Measurements from ENCODE around the gene LRRC30. TPM values are rescaled to one million over a fixed set of nuclear protein-coding genes. Genes with fewer than 3 reads are reported as not detected.

LRRC30 gene
- total and polyA plus RNA-seq, 2 of the 13 experiments (the other 11 are each of a cell fraction or from before 2014, with no cell fraction given), result not detected

DNA sequence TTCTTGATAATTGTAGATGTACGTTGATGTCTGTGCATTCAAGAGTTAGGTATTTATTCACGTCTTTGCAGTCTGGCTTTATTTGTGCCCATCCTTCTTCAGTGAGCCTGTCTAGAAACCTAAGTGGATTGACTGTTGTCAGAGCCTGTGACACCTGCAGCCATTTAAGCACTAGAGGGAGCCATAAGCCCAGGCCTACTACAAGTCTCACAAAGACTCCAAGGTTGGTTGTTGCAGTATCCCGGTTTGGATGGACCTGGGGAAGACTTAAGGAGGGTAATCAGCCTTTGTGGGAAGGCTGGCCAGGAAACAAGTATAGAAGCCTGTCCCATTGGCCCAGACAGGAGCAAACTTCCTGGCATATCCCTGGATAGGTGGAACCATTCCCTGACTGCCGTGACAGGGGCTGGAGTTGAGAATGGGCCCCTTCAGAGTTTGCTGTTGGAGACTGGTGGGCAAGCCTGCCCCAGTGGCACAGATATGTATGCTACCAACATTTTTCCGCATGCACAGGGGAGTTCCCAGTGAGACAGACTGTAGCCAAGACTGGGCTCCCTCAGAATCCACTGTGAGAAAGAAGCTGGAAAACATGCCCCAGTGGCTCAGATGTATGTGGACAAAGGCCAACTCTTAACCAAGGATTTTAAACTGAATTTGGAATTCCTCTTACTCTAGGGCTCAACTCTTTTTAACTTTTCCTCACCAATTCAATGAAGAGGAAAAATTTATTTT, 9.3 kb upstream of the LRRC30 start:
- 6% methylated on average over 5 of the region's 5 CpGs for WGBS (ENCODE audit: low lambda C conversion rate)
- H3K9ac ChIP-seq (ENCODE audit: insufficient read depth, low read depth, low read length), result no peak overlapping the region
- H3K36me3 ChIP-seq (replicated peaks in 1 of 2; ENCODE audit: control insufficient read depth in 1 of 2, insufficient read depth in 2 of 2, low read length in 2 of 2), result no peaks in the 10 kb centered on the region
- FAIRE-seq (peak; percentile 84), ATAC-seq (peak; percentile 95), DNase-seq (ENCODE audit: low spot score) (peak; percentile 59)
- no peak overlapping the region for H3K4me3 ChIP-seq (replicated peaks in 1 of 3; ENCODE audit: insufficient read depth in 1 of 3, low read depth in 2 of 3, low read length in 3 of 3)
- H3K4me2 ChIP-seq (ENCODE audit: low read depth, low read length), result no peak overlapping the region
- H3K27ac ChIP-seq (ENCODE audit: extremely low read length, insufficient read depth, low read length), result no peak overlapping the region
- no peak for TF ChIP-seq NR2F2 (IDR thresholded peaks at IDR 0.05; ENCODE audit: borderline replicate concordance, low read depth)
- 0 out of 2 replicates have a peak, but pooled peaks have one; percentile 31 for TF ChIP-seq ZNF550 (CRISPR knock-in tag; IDR thresholded peaks at IDR 0.05; ENCODE audit: borderline replicate concordance)
- TF ChIP-seq, protein P1, sequence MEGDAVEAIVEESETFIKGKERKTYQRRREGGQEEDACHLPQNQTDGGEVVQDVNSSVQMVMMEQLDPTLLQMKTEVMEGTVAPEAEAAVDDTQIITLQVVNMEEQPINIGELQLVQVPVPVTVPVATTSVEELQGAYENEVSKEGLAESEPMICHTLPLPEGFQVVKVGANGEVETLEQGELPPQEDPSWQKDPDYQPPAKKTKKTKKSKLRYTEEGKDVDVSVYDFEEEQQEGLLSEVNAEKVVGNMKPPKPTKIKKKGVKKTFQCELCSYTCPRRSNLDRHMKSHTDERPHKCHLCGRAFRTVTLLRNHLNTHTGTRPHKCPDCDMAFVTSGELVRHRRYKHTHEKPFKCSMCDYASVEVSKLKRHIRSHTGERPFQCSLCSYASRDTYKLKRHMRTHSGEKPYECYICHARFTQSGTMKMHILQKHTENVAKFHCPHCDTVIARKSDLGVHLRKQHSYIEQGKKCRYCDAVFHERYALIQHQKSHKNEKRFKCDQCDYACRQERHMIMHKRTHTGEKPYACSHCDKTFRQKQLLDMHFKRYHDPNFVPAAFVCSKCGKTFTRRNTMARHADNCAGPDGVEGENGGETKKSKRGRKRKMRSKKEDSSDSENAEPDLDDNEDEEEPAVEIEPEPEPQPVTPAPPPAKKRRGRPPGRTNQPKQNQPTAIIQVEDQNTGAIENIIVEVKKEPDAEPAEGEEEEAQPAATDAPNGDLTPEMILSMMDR (CRISPR knock-in tag; IDR thresholded peaks at IDR 0.05), result peak; percentile 85
- TF ChIP-seq MZF1 (CRISPR knock-in tag; IDR thresholded peaks at IDR 0.05; ENCODE audit: borderline replicate concordance), result no peak
- TF ChIP-seq RAD21 (CRISPR knock-in tag; IDR thresholded peaks at IDR 0.05), result peak; percentile 77
- peak; percentile 31 for TF ChIP-seq XRCC5 (optimal IDR thresholded peaks at IDR 0.05; ENCODE audit: low read length)
- TF ChIP-seq ZNF207 (IDR thresholded peaks at IDR 0.05; ENCODE audit: borderline replicate concordance), result no peak
- TF ChIP-seq SMC3 (IDR thresholded peaks at IDR 0.05; ENCODE audit: low read length), result peak; percentile 75
- TF ChIP-seq ZEB1 (IDR thresholded peaks at IDR 0.05; ENCODE audit: insufficient replicate concordance, low read depth), result no peak
- peak; percentile 92 for TF ChIP-seq STAG1 (CRISPR knock-in tag; IDR thresholded peaks at IDR 0.05)
- no peak for TF ChIP-seq HDAC6 (IDR thresholded peaks at IDR 0.05; ENCODE audit: low read depth, low read length)
- TF ChIP-seq ZNF276 (CRISPR knock-in tag; IDR thresholded peaks at IDR 0.05; ENCODE audit: low read depth), result no peak
- TF ChIP-seq ZBTB3 (CRISPR knock-in tag; IDR thresholded peaks at IDR 0.05; ENCODE audit: borderline replicate concordance, low read depth), result no peak
- TF ChIP-seq TEAD3 (CRISPR knock-in tag; optimal IDR thresholded peaks at IDR 0.05; ENCODE audit: borderline replicate concordance), result no peak
- no peak for TF ChIP-seq GABPB1 (CRISPR knock-in tag; IDR thresholded peaks at IDR 0.05)
- TF ChIP-seq ESRRA (CRISPR knock-in tag; IDR thresholded peaks at IDR 0.05; ENCODE audit: low read depth), result no peak
- H3K4me1 ChIP-seq (ENCODE audit: insufficient read depth, low read length), result no peaks in the 10 kb centered on the region
- CTCF ChIA-PET (ENCODE audit: low intra/inter-chr PET ratio, low total read pairs), result no interaction called here
- no TSS peak for BruUV-seq (replicated peaks)
- H2AFZ ChIP-seq (ENCODE audit: low read length), result no peak overlapping the region
- H3K9me3 ChIP-seq (ENCODE audit: low read length), result no peaks in the 10 kb centered on the region
- in situ Hi-C loops (cut with HindIII; ENCODE audit: extremely low pct_ligation_motif_present, low pct_unique_long_range_greater_than_20kb) (no loop called here), intact Hi-C loops (cut with micrococcal nuclease; ENCODE audit: unreplicated experiment) (no loop called here)
- peaks cover 0 to 2% of the 10 kb centered on the region in 2 experiments; a peak in 2 of 5 replicates for H3K27me3 ChIP-seq (ENCODE audit: control insufficient read depth in 1 of 2, insufficient read depth in 2 of 2, low read length in 2 of 2)
- POLR2A ChIA-PET, result no interaction called here
- no peaks in the 10 kb centered on the region for H4K20me1 ChIP-seq (ENCODE audit: insufficient read depth, low read length)
- H3K79me2 ChIP-seq (ENCODE audit: insufficient read depth, low read length), result no peaks in the 10 kb centered on the region
